ENCODE data around the gene PRKAR2A. TPM values are rescaled to one million over a fixed set of nuclear protein-coding genes. Genes with fewer than 3 reads are reported as not detected.

Gene PRKAR2A
- total and polyA plus RNA-seq, 9 of the 15 experiments (the other 6 are each of a cell fraction or from before 2014, with no cell fraction given) = 15.9 to 84.5 (median 37.6) TPM

- peak in 1 of 3 experiments; percentile 10; a peak in 1 of 6 replicates for TF ChIP-seq ZBTB11 (CRISPR knock-in tag; IDR thresholded peaks at IDR 0.05)
- TF ChIP-seq MTA3 (IDR thresholded peaks at IDR 0.05; ENCODE audit: borderline replicate concordance) = peak; percentile 56
- TF ChIP-seq TBP (optimal IDR thresholded peaks at IDR 0.05; ENCODE audit: low read depth, low read length) = peak; percentile 43
- TF ChIP-seq MYC (IDR thresholded peaks at IDR 0.05; ENCODE audit: low read depth, low read length) = peak; percentile 33; the same call in 1 of the 2 replicates
- TF ChIP-seq MYC (CRISPR knock-in tag; IDR thresholded peaks at IDR 0.05; ENCODE audit: borderline replicate concordance, low read depth) = no peak
- TF ChIP-seq SMAD4 (CRISPR knock-in tag; conservative IDR thresholded peaks at IDR 0.05) = peak; percentile 75
- peak; percentile 54 for TF ChIP-seq CXXC5 (CRISPR knock-in tag; IDR thresholded peaks at IDR 0.05)
- TF ChIP-seq SMARCA4 (IDR thresholded peaks at IDR 0.05) = no peak
- peak; percentile 27; the same call in 1 of the 2 replicates for TF ChIP-seq BHLHE40 (IDR thresholded peaks at IDR 0.05; ENCODE audit: low read length)
- peak; percentile 92 for TF ChIP-seq HNRNPL (IDR thresholded peaks at IDR 0.05; ENCODE audit: low read depth, low read length)
- no peak for TF ChIP-seq MLLT1 (IDR thresholded peaks at IDR 0.05)
- no peak for TF ChIP-seq ZNF644 (tag; IDR thresholded peaks at IDR 0.05; ENCODE audit: low read depth)
- peak; percentile 18; the same call in 1 of the 2 replicates for TF ChIP-seq EGR1 (conservative IDR thresholded peaks at IDR 0.05)
- TF ChIP-seq RBFOX2 (IDR thresholded peaks at IDR 0.05; ENCODE audit: low read depth, low read length) = peak; percentile 89
- peak; percentile 16 for TF ChIP-seq NEUROD1 (IDR thresholded peaks at IDR 0.05; ENCODE audit: borderline replicate concordance, low read depth, low read length, partially characterized antibody)
- peak; percentile 74 for TF ChIP-seq CREM (IDR thresholded peaks at IDR 0.05; ENCODE audit: low read depth)
- no peak for TF ChIP-seq ATF1 (CRISPR knock-in tag; IDR thresholded peaks at IDR 0.05)
- TF ChIP-seq ATF1 (tag; IDR thresholded peaks at IDR 0.05) = peak; percentile 63
- no peak for TF ChIP-seq HDGF (IDR thresholded peaks at IDR 0.05)
- 0 out of 2 replicates have a peak, but pooled peaks have one; percentile 26 for TF ChIP-seq ZNF766 (CRISPR knock-in tag; conservative IDR thresholded peaks at IDR 0.05)
- TF ChIP-seq ZNF830 (CRISPR knock-in tag; IDR thresholded peaks at IDR 0.05) = no peak
- TF ChIP-seq THRAP3 (IDR thresholded peaks at IDR 0.05; ENCODE audit: borderline replicate concordance) = no peak
- peak; percentile 24 for TF ChIP-seq HMGN3 (IDR thresholded peaks at IDR 0.05; ENCODE audit: borderline replicate concordance, extremely low read depth, insufficient read length, low read depth, low read length)
These were observed at the start of gene PRKAR2A (continued) for GRCh38 chr3:48847504-48848423.

All from K562 (cell line).